Measurements from ENCODE around the gene MX2. TPM values are rescaled to one million over a fixed set of nuclear protein-coding genes. Genes with fewer than 3 reads are reported as not detected.

MX2 gene
- total RNA-seq, 4 donors from 2014 or later, result 0.29 to 19.0 (median 8.2) TPM

DNA sequence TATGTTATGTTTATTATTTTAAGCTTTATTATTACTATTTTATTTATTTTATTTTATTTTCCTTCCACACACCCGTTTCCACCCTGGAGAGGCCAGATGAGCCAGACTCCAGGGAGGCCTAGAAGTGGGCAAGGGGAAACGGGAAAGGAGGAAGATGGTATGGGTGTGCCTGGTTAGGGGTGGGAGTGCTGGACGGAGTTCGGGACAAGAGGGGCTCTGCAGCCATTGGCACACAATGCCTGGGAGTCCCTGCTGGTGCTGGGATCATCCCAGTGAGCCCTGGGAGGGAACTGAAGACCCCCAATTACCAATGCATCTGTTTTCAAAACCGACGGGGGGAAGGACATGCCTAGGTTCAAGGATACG is 63.7 kb downstream of the MX2 start:
- H3K9me3 ChIP-seq, result no peaks in the 10 kb centered on the region
- no peaks in the 10 kb centered on the region for H3K36me3 ChIP-seq
- peak overlapping the region; percentile 67 to 72 for H3K27ac ChIP-seq
- no peaks in the 10 kb centered on the region for H3K4me1 ChIP-seq
- H3K4me3 ChIP-seq, result peak overlapping the region; percentile 49 to 61
- no peaks in the 10 kb centered on the region for H3K27me3 ChIP-seq
- TF ChIP-seq CTCF (IDR thresholded peaks at IDR 0.05) (no peak), POLR2A (IDR thresholded peaks at IDR 0.05) (no peak)
- intact Hi-C loops (cut with DNase I; ENCODE audit: low total_unique reads), result loop anchor here (10.0 kb wide), 1 partner anchor 261 kb away; the partner anchor contains the start of gene BACE2
- DNase-seq, result no peak

DNA sequence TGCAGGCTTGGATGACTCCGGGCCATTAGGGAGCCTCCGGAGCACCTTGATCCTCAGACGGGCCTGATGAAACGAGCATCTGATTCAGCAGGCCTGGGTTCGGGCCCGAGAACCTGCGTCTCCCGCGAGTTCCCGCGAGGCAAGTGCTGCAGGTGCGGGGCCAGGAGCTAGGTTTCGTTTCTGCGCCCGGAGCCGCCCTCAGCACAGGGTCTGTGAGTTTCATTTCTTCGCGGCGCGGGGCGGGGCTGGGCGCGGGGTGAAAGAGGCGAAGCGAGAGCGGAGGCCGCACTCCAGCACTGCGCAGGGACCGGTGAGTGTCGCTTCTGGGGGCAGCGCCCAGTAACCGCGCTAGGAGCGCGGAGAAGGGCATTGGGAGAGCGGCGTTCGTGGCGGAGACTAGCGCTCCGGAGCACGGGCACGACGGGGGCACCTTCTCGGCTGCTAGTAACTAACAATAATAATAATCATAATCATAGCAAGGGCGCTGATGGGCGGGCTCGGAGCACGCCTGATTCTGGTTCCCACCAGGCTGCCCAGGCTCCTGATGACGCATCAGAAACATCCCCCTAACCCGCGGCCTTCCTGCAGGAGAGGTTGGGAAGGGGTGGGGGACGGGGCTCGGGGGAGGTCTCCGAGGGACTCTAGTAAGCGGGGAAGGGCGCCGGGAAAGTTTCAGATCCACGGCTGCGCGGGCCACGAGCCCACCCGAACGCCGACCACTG is 64.3 kb downstream of the MX2 start, which contains the start of gene MX1:
Gene MX1, plus strand, starts transcription at position 286 of the 722 bp plus-strand sequence. CDS start 5,832 bp downstream, outside the sequence.
- peak within 1 kb of the TSS; percentile 49 to 61 for H3K4me3 ChIP-seq
- TF ChIP-seq POLR2A (IDR thresholded peaks at IDR 0.05), result peak; percentile 64 to 65
- TF ChIP-seq CTCF (IDR thresholded peaks at IDR 0.05), result no peak
- peak; percentile 67 to 82 for DNase-seq
- no peaks in the 10 kb centered on the region for H3K4me1 ChIP-seq
- H3K27ac ChIP-seq, result peak within 1 kb of the TSS; percentile 67 to 72
- no peaks in the 10 kb centered on the region for H3K9me3 ChIP-seq
- no peaks in the 10 kb centered on the region for H3K27me3 ChIP-seq
- no peaks in the 10 kb centered on the region for H3K36me3 ChIP-seq
- intact Hi-C loops (cut with DNase I; ENCODE audit: low total_unique reads), result loop anchor here (10.0 kb wide), 1 partner anchor 261 kb away; the partner anchor contains the start of gene BACE2

DNA sequence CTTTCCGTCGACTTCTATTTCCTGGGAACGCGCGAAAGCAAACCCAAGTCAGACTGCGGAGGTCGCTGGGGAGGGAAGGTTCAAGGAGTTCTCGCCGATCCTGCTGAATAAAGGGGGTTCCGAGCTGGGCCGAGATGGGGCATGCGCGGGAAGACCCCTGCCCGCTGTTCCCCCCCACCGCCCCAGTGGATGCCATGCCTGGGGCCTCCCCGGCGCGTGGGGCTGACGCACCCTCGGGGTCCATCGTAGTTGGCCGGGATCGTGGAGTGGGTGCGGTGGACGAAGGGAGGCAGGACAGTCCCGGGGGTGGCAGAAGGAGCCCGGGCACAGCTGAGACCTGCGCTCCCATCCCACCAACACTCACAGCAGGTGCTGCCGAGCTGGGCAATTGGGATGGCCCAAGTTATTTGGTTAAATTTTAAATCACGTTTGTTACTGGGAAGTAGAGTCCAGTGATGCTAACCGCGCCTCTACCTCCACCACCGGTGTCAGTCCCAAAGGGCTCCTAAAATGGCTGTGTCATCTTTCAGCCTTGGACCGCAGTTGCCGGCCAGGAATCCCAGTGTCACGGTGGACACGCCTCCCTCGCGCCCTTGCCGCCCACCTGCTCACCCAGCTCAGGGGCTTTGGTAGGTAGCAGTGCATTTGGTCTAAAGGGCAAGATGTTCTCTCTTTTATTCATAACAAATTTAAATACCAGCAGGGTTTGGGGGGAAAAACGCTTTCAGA is 65.0 kb downstream of the MX2 start:
- TF ChIP-seq CTCF (IDR thresholded peaks at IDR 0.05), result no peak
- no peaks in the 10 kb centered on the region for H3K36me3 ChIP-seq
- DNase-seq, result peak in 1 of 2 donors; percentile 34
- H3K4me1 ChIP-seq, result no peaks in the 10 kb centered on the region
- no peaks in the 10 kb centered on the region for H3K27me3 ChIP-seq
- peak overlapping the region; percentile 49 to 61 for H3K4me3 ChIP-seq
- no peaks in the 10 kb centered on the region for H3K9me3 ChIP-seq
- intact Hi-C loops (cut with DNase I; ENCODE audit: low total_unique reads), result loop anchor here (10.0 kb wide), 1 partner anchor 262 kb away; the partner anchor contains the start of gene BACE2
- peak overlapping the region; percentile 67 to 72 for H3K27ac ChIP-seq

DNA sequence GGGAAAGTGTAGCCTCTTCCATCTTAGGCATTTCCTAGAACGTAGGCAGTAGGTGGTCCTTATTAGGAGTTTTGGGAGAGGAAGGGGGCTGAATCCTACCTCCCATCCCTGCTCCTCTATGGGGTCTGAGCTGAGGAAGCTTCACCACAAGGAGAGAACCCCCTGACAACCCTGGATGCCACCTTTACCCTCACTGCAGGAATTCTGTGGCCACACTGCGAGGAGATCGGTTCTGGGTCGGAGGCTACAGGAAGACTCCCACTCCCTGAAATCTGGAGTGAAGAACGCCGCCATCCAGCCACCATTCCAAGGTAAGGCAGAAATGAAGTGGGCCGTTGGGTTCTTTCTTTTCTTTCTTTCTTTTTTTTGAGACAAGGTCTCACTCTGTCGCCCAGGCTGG is 65.7 kb downstream of the MX2 start:
- Histone ChIP-seq H3K4me1 (no peaks in the 10 kb centered on the region), H3K27me3 (no peaks in the 10 kb centered on the region), H3K4me3 (no peak overlapping the region), H3K27ac (no peak overlapping the region), H3K36me3 (no peaks in the 10 kb centered on the region), H3K9me3 (no peaks in the 10 kb centered on the region)
- intact Hi-C loops (cut with DNase I; ENCODE audit: low total_unique reads), result loop anchor here (10.0 kb wide), 1 partner anchor 263 kb away; the partner anchor contains the start of gene BACE2
- TF ChIP-seq POLR2A (IDR thresholded peaks at IDR 0.05) (no peak), CTCF (IDR thresholded peaks at IDR 0.05) (no peak)
- DNase-seq, result no peak

GRCh38 chr21:41428311-41428710 is 66.5 kb downstream of the MX2 start:
- DNase-seq, result no peak
- H3K27ac ChIP-seq, result no peak overlapping the region
- no peaks in the 10 kb centered on the region for H3K27me3 ChIP-seq
- no peak overlapping the region for H3K4me3 ChIP-seq
- TF ChIP-seq POLR2A (IDR thresholded peaks at IDR 0.05), result no peak
- intact Hi-C loops (cut with DNase I; ENCODE audit: low total_unique reads), result loop anchor here (10.0 kb wide), 1 partner anchor 264 kb away; the partner anchor contains the start of gene BACE2
- no peaks in the 10 kb centered on the region for H3K9me3 ChIP-seq
- no peaks in the 10 kb centered on the region for H3K36me3 ChIP-seq
- H3K4me1 ChIP-seq, result no peaks in the 10 kb centered on the region
